ENCODE results near the gene PACSIN2.

Gene PACSIN2

DNA sequence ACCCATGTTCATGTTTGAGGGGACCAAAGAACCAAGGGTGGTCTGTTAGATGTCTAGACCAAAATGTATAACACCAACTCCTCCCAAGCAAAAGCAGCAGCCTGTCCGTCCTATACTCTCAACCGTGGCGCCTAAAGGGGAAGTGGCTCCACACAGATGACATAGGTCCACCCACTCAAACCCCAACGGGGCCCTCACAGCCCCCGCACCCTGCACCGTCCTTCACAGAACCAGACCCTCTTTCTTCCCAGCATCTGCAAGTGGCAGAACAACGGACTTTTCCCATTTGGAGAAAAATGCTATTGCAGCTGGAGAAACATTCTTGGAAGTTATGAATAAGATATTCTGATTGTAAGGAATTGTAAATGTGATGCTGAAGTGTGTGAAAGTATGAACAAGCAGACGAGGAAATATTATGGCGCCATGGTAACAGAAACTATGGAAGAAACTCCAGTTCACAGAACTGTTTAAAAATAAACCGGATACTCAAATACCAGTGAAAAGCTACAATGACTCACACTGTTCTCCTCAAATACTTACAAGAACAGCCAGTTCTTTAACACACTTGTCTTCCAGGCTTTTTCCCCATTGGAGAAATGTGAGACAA lies 81.4 kb downstream of the PACSIN2 start:
- H3K9me2 ChIP-seq (replicated peaks; ENCODE audit: control insufficient read depth, low read length) = no peaks in the 10 kb centered on the region
- peaks cover 89% of the 10 kb centered on the region for H3K79me2 ChIP-seq (ENCODE audit: control insufficient read depth, low read length)
- peaks cover 19% of the 10 kb centered on the region; the same call in 1 of the 2 replicates for H4K20me1 ChIP-seq (ENCODE audit: control insufficient read depth, insufficient read depth, low read depth, low read length)
- no peaks in the 10 kb centered on the region for H3F3A ChIP-seq (ENCODE audit: control insufficient read depth, insufficient read depth)
- TF ChIP-seq, protein P1, sequence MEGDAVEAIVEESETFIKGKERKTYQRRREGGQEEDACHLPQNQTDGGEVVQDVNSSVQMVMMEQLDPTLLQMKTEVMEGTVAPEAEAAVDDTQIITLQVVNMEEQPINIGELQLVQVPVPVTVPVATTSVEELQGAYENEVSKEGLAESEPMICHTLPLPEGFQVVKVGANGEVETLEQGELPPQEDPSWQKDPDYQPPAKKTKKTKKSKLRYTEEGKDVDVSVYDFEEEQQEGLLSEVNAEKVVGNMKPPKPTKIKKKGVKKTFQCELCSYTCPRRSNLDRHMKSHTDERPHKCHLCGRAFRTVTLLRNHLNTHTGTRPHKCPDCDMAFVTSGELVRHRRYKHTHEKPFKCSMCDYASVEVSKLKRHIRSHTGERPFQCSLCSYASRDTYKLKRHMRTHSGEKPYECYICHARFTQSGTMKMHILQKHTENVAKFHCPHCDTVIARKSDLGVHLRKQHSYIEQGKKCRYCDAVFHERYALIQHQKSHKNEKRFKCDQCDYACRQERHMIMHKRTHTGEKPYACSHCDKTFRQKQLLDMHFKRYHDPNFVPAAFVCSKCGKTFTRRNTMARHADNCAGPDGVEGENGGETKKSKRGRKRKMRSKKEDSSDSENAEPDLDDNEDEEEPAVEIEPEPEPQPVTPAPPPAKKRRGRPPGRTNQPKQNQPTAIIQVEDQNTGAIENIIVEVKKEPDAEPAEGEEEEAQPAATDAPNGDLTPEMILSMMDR (IDR thresholded peaks at IDR 0.05; ENCODE audit: low read depth, low read length, poor library complexity, severe bottlenecking) = no peak
- TF ChIP-seq EZH2phosphoT487 (IDR thresholded peaks at IDR 0.05; ENCODE audit: borderline replicate concordance, low read length) = no peak
- no peaks in the 10 kb centered on the region for H3K9me3 ChIP-seq (ENCODE audit: control insufficient read depth, insufficient read depth, low read length)
- H3K27me3 ChIP-seq (ENCODE audit: control insufficient read depth, low read length) = no peaks in the 10 kb centered on the region
- H3K36me3 ChIP-seq (ENCODE audit: control insufficient read depth, low read length) = no peaks in the 10 kb centered on the region
- peaks cover 57% of the 10 kb centered on the region for H3K4me1 ChIP-seq (ENCODE audit: control insufficient read depth, low read length)
- peak overlapping the region; percentile 34 for H3K4me3 ChIP-seq (ENCODE audit: low read length)
- H3K4me2 ChIP-seq (ENCODE audit: low read length) = peak overlapping the region; percentile 57
- no peak overlapping the region for H3K27ac ChIP-seq (ENCODE audit: low read depth, low read length)

DNA sequence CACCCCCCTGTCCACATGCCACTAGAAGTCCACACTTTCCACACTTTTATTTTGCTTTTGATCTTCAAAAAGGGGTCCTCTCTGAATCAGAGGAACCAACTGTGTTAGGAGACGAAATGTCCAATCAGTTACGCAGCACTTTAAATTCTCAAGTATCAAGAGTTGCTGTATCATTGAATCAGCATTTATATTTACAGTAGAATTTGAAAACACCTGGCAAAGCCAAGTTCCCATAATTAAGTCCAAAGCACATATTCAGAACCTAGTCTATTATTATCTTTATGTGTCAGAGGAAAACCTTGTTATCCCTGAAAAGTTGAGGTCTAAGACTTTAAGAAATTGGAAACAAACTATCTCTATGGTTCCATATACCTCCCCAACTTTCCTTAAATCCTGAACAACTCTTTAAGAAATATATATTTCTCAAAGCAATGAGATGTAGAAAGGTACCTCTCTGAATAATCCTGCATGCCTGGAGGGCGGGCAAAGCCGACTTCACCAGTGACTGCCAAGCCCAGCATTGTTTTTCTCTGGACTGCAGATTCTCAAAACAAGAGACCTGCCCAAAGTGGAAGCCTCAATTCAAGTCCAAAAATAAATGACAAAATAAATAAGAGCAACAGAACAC lies 82.0 kb downstream of the PACSIN2 start:
- Histone ChIP-seq H3K9me2 (replicated peaks; ENCODE audit: control insufficient read depth, low read length) (no peaks in the 10 kb centered on the region), H3K27me3 (ENCODE audit: control insufficient read depth, low read length) (no peaks in the 10 kb centered on the region), H3K4me3 (ENCODE audit: low read length) (no peak overlapping the region), H3F3A (ENCODE audit: control insufficient read depth, insufficient read depth) (no peaks in the 10 kb centered on the region), H3K27ac (ENCODE audit: low read depth, low read length) (no peak overlapping the region), H3K4me2 (ENCODE audit: low read length) (peak overlapping the region; percentile 57), H3K4me1 (ENCODE audit: control insufficient read depth, low read length) (peaks cover 57% of the 10 kb centered on the region), H3K36me3 (ENCODE audit: control insufficient read depth, low read length) (no peaks in the 10 kb centered on the region), H4K20me1 (ENCODE audit: control insufficient read depth, insufficient read depth, low read depth, low read length) (peaks cover 19% of the 10 kb centered on the region; the same call in 1 of the 2 replicates), H3K79me2 (ENCODE audit: control insufficient read depth, low read length) (peaks cover 90% of the 10 kb centered on the region), H3K9me3 (ENCODE audit: control insufficient read depth, insufficient read depth, low read length) (no peaks in the 10 kb centered on the region)
- no peak for TF ChIP-seq EZH2phosphoT487 (IDR thresholded peaks at IDR 0.05; ENCODE audit: borderline replicate concordance, low read length)
- TF ChIP-seq, protein P1 (IDR thresholded peaks at IDR 0.05; ENCODE audit: low read depth, low read length, poor library complexity, severe bottlenecking) = no peak

DNA sequence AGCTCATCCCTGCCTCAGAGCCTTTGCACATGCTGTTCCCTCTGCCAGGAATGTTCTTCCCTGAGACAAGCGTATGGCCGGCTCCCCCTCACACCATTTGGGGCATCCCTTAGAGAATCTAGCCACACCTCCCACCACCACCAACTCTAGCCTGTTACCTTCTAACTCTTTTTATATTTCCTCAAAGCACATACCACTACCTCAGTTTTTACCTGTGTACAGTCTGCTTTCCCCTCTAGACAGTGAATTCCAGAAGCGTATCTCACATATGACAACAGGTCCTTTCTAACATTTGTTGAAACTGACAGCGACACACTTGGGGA lies 82.8 kb downstream of the PACSIN2 start:
- peaks cover 49% of the 10 kb centered on the region for H3K4me1 ChIP-seq (ENCODE audit: control insufficient read depth, low read length)
- no peaks in the 10 kb centered on the region for H3K27me3 ChIP-seq (ENCODE audit: control insufficient read depth, low read length)
- no peaks in the 10 kb centered on the region for H3K9me3 ChIP-seq (ENCODE audit: control insufficient read depth, insufficient read depth, low read length)
- H4K20me1 ChIP-seq (ENCODE audit: control insufficient read depth, insufficient read depth, low read depth, low read length) = peaks cover 19% of the 10 kb centered on the region; the same call in 1 of the 2 replicates
- peaks cover 85% of the 10 kb centered on the region for H3K79me2 ChIP-seq (ENCODE audit: control insufficient read depth, low read length)
- H3F3A ChIP-seq (ENCODE audit: control insufficient read depth, insufficient read depth) = no peaks in the 10 kb centered on the region
- H3K27ac ChIP-seq (ENCODE audit: low read depth, low read length) = no peak overlapping the region
- peak overlapping the region; percentile 9; the same call in 1 of the 2 replicates for H3K4me3 ChIP-seq (ENCODE audit: low read length)
- H3K4me2 ChIP-seq (ENCODE audit: low read length) = peak overlapping the region; percentile 39
- no peaks in the 10 kb centered on the region for H3K36me3 ChIP-seq (ENCODE audit: control insufficient read depth, low read length)
- H3K9me2 ChIP-seq (replicated peaks; ENCODE audit: control insufficient read depth, low read length) = no peaks in the 10 kb centered on the region
- no peak for TF ChIP-seq EZH2phosphoT487 (IDR thresholded peaks at IDR 0.05; ENCODE audit: borderline replicate concordance, low read length)
- TF ChIP-seq, protein P1 (IDR thresholded peaks at IDR 0.05; ENCODE audit: low read depth, low read length, poor library complexity, severe bottlenecking) = no peak

All from DOHH2 (cell line).